Measurements from ENCODE around the gene NMT2.

The NMT2 gene

GRCh38 chr10:15181576-15182156, 13.2 kb upstream of the NMT2 start:
- in situ Hi-C loops (cut with MboI; ENCODE audit: low sequenced_read_pairs), result no loop called here

DNA sequence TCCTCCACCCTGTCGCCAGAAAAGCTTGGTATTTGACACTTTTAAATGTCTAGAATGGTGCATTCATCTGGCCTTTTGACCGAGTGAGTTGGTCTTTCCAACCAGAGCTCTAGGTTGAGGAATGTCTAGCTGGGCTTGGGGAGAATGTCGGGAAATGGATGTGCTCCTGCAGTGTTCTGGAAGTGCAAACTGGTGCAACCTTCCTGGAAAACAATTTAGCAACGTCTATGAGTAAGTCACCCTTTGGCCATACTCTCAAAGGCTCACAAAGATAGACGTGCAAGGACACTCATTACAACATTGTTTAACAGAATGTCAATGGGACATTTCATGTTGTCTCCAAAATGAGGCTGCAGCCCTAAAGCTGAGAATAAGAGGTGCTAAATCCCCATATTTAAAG, 12.2 kb upstream of the NMT2 start:
- in situ Hi-C loops (cut with MboI; ENCODE audit: low sequenced_read_pairs), result no loop called here

DNA sequence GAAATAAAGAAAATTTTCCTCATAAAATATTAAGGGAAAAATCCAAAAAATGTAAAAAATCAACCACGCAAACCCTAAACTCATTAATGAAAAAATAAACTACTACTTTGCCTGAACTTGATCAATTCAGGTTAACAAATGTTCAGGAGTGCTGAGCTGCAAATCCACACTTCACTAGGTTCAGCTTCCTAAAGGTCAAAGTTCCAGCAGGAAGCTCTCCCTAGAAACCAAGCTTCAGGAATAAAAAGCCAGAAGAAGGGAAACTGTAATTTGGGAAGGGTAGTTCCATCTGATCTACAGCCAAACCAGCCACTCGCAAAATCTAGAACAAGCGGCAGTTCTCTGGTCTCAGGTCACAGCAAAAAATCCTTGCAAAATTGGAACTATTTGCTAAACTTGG, 7.8 kb upstream of the NMT2 start:
- in situ Hi-C loops (cut with MboI; ENCODE audit: low sequenced_read_pairs), result no loop called here

DNA sequence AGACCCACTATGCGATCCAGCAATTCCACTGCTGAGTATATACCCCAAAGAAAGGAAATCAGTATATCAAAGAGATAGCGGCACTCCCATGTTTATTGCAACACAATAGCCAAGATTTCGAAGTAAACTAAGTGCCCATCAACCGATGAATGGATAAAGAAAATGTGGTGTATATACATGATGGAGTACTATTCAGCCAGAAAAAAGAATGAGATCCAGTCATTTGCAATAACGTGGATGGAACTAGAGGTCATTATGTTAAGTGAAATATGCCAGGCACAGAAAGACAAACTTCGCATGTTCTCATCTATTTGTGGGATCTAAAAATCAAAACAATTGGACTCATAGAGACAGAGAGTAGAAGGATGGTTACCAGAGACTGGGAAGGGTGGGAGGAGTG, 7.1 kb upstream of the NMT2 start:
- in situ Hi-C loops (cut with MboI; ENCODE audit: low sequenced_read_pairs), result no loop called here

DNA sequence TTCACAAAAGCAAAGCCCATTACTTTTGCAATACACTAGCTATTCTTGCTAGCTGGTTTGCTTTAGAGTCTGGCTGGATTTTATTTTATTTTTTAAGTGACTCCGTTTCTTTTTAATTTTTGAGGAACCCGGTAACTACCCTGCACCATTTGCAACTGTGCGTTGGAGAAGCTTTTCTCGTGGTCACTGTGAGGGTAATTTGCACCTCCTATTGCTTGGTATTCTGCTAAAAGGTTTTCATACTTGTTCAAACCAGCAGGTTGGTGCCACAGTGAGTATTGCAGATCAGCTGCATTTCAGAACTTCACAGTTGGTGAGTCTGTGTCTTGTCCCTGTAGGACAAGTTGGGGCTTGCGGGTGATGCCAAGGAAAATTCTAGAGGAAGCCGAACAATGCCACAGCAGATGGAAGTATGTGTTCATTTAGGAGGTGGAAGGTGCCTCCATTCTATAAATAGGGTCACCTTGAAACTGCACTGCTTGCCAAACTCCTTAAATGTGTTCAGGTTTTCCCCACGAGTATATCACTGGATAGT, 3.9 kb upstream of the NMT2 start:
- in situ Hi-C loops (cut with MboI; ENCODE audit: low sequenced_read_pairs), result no loop called here

DNA sequence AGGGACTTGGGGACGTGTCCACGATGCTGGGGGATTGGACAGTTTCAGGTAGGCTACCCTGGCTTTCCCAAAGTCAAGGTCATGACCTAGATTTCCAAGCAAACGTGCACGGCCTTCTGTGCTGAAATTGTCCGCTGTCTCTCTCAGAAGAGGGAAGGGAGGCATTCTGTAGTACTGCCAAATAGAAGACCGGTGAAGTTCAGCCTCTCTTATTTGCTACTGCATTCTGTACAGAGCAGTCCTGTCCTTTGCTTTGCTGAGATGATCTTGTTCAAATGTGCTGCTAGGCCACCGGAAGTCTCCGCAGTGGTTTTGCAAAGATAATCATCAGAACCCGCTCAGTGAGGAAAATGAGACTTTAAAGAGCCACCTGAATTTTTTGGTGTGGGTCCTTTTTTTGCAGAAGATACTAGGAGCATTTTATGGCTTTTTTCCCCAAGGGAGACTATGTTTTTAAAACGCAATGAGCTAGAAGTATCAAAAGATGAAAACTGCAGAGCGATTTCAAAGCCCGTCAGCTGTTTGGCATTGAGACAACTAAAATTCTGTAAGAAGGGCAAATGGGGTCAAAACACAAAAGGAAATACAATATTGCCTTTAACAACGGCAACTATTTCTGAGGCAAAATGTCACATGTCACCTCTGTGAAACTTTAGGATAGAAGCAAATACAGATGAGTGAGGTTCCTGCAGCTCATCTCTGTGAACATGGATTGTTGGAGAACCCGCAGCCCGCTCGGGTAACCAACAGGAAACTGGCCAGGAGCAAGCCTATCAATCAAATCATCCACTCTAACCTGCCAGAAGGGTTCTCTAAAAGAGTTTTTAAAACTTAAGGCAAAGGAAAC, 1.3 kb upstream of the NMT2 start:
- in situ Hi-C loops (cut with MboI; ENCODE audit: low sequenced_read_pairs), result no loop called here

DNA sequence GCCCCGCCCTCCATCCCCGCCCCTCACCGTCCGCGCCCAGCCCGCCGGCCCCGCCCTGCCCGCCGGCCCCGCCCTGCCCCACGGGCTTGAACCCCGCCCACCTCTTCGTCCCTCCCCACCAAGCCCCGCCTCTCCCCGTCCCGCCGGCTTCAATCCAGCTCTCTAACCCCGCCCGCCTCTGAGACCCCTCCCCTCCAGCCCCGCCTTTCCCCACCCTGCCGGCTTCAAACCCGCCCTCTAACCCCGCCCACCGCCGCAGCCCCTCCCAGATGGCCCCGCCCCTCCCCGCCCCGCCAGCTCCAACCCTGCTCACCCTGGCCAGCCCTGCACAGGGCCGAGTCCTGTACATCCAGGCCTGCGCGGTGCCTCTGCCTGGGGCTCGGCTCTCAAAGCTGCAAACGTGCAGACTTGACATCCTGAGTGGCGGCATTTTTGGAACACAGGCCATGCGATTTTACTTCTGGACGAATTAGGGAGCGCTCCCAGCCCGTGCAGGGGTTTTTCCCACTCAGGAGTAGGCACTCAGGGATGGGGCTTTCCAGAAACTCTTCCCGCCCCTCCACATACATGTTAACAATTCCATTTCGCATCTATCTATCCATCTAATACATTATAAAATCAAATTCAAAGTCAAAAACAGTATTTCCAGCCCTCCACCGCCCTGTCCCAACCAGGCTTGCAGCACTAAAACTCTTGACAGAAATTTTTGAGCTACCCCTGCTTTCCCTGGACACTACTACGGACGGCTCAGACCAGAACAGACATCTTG, 477 bp upstream of the NMT2 start:
- in situ Hi-C loops (cut with MboI; ENCODE audit: low sequenced_read_pairs), result no loop called here

- in situ Hi-C loops (cut with MboI; ENCODE audit: low sequenced_read_pairs), result no loop called here
Measured at GRCh38 chr10:15167411-15168290, 842 bp downstream of the NMT2 start.

GRCh38 chr10:15166325-15166724, 2.2 kb downstream of the NMT2 start:
- in situ Hi-C loops (cut with MboI; ENCODE audit: low sequenced_read_pairs), result no loop called here

GRCh38 chr10:15163253-15163828, 5.2 kb downstream of the NMT2 start:
- in situ Hi-C loops (cut with MboI; ENCODE audit: low sequenced_read_pairs), result no loop called here

DNA sequence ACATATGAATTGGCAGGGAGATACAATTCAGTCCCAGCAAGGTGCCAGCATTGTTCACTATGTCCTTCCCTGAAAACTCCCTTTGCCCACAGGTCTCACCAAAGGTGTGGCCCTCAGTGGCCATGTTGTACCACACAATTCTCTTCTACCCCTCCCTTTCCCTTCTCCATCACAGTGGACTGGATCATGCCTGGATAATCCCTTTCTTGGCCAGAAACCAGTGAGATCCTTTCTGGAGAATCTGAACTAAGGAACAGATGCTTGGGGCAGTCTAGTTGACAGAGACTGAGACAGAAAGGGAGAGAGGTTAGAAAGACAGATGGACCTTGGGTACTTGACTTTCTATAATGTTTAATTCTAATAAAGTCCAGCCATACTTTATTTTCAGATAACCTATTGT, 9.5 kb downstream of the NMT2 start:
- in situ Hi-C loops (cut with MboI; ENCODE audit: low sequenced_read_pairs), result no loop called here

- in situ Hi-C loops (cut with MboI; ENCODE audit: low sequenced_read_pairs), result no loop called here
Measured at GRCh38 chr10:15158448-15158847, 10.0 kb downstream of the NMT2 start.

DNA sequence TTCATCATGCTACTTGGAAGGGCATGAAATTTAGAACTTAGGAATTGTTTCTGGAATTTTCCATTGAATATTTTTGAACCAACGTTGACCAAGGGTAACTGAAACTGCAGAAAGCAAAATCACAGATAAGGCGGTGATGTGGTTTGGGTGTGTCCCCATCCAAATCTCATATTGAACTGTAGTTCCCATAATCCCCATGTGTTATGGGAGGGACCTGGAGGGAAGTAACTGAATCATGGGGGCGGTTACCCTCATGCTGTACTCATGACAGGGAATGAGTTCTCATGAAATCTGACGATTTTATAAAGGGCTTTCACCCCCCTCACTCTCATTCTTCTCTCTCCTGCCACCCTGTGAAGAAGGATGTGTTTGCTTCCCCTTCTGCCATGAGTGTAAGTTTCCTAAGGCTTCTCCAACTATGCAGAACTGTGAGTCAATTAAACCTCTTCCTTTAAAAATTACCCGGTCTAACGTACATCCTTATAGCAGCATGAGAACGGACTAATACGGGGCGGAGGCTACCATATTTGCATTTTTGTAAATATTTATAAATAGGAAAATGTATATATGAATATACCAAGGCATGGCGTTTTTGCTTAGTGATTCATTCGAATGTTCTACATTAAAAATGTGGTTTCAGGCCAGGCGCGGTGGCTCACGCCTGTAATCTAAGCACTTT, 12.4 kb downstream of the NMT2 start:
- in situ Hi-C loops (cut with MboI; ENCODE audit: low sequenced_read_pairs), result no loop called here

DNA sequence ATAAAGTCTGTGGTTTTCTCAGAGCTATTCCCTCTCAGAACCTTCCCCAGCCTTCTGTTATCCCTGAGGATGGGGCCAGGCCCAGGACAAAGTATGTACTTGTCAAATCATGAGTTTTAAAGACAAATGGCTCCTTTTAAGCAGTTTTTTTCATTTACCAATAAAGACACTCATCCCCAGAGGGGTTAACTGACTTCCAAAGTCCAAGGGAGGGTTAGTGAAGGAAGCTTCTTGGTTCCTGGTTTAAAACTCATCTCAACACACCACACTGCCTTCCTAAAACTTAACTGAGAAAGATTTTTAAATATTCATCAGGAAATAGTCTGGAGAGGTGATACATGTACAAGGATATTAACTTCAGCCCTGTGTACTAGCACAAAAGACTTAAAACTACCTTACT, 15.9 kb downstream of the NMT2 start:
- in situ Hi-C loops (cut with MboI; ENCODE audit: low sequenced_read_pairs), result no loop called here

GRCh38 chr10:15150563-15150962, 17.9 kb downstream of the NMT2 start:
- in situ Hi-C loops (cut with MboI; ENCODE audit: low sequenced_read_pairs), result no loop called here

DNA sequence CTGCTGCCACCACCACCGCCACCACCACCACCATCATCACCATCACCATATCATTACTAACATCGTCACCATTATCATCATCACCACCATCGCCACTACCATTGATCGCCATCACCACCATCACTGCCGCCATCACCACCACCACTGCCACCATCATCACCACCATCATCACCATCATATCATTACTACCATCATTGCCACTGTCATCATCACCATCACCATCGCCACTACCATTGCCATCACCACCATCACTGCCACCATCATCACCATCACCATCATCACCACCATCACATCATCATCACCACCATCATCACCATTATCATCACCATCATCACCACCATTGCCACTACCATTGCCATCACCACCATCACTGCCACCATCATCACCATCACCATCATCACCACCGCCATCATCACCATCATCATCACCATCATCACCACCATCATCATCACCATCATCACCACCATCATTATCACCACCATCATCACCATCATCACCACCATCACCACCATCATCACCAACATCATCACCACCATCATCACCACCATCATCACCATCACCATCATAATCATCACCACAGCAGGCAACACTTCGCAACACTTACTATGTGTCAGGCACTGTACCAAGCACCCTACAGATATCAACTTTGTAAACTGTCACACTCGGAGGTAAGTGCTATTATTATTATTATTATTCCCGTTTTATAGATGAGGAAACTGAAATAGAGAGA, 19.3 kb downstream of the NMT2 start:
- in situ Hi-C loops (cut with MboI; ENCODE audit: low sequenced_read_pairs), result no loop called here

GRCh38 chr10:15147594-15148392, 20.7 kb downstream of the NMT2 start:
- in situ Hi-C loops (cut with MboI; ENCODE audit: low sequenced_read_pairs), result no loop called here

DNA sequence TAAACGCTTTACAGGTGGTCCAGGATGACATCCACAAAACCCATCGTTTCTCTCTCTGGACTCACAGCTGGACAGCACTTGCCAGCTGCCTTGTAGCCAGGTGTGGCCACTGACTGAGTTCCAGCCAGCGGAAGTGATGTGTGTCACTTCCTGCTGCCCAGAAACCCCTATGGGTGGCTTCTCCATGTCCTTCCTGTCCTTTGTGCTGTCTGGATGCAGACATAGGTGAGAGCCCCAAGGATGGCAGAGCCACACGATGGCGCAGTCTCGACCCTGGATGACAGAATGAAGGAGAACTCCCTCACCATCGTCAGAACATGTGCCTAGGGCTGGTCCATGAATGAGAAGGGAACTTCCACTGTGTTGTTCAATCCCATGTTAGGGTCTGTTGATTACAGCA, 22.1 kb downstream of the NMT2 start:
- in situ Hi-C loops (cut with MboI; ENCODE audit: low sequenced_read_pairs), result no loop called here

All from hTERT RPE-1 (cell line).